Measurements from ENCODE around the gene DLG1.
A peak's percentile ranks its signal among the peaks of the same experiment; 100 is the strongest.

- TF ChIP-seq CTCF (IDR thresholded peaks at IDR 0.05): no peak
- TF ChIP-seq POLR2A (IDR thresholded peaks at IDR 0.05): no peak
- TF ChIP-seq POLR2AphosphoS5 (IDR thresholded peaks at IDR 0.05): peak; percentile 48 to 67
Observed at GRCh38 chr3:197031315-197032285, 266.8 kb downstream of the DLG1 start.
